Measurements from ENCODE around the gene UBAP2L. TPM values are rescaled to one million over a fixed set of nuclear protein-coding genes. Genes with fewer than 3 reads are reported as not detected.
"Not testable (repeated sequence)": the region's sequence is repeated elsewhere in the genome, so short reads cannot be mapped to it uniquely, and the experiment has no call there.

UBAP2L gene
- total RNA-seq, 2 donors from 2014 or later, result 198 to 224 TPM

DNA sequence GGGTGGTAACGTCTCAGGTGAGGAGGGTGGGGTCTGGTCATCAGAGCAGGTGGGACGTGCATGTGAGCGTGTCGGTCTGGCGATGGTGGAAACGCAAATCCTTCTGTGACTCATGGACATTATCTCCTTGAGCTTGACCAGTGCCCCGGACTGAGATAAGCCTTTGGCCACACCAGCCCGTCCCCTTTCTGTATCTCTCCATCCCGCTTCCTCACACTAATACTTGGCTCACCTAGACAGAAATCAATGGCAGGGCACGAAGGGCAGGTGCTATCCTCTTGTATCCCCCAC lies 92.3 kb downstream of the UBAP2L start:
- TF ChIP-seq CTCF (conservative IDR thresholded peaks at IDR 0.05), result no peak
- peaks cover 11% of the 10 kb centered on the region for H3K27me3 Mint-ChIP-seq (ENCODE audit: insufficient read depth)
- no peak overlapping the region for H3K27ac Mint-ChIP-seq
- no peaks in the 10 kb centered on the region for H3K4me1 ChIP-seq (ENCODE audit: control insufficient read depth, insufficient read depth, low read length)
- H3K9ac ChIP-seq (ENCODE audit: extremely low read depth, low read length, poor library complexity, severe bottlenecking), result no peak overlapping the region
- no peaks in the 10 kb centered on the region for H3K36me3 ChIP-seq (ENCODE audit: control insufficient read depth, insufficient read depth, low read length)
- no peak overlapping the region for H3K27ac ChIP-seq (ENCODE audit: low read depth, low read length)
- no peaks in the 10 kb centered on the region for H3K27me3 ChIP-seq (ENCODE audit: control insufficient read depth, insufficient read depth, low read length, poor library complexity, severe bottlenecking)
- no peaks in the 10 kb centered on the region for H3K36me3 Mint-ChIP-seq (ENCODE audit: low read depth)
- no peaks in the 10 kb centered on the region for H3K4me1 Mint-ChIP-seq
- no peak for DNase-seq
- no peak overlapping the region for H3K4me3 Mint-ChIP-seq
- 87 to 89% methylated on average over 8 to 10 of the region's 10 CpGs for WGBS, 2 experiments (ENCODE audit: insufficient coverage in 1 of 2, insufficient read length in 1 of 2)
- H3K9me3 ChIP-seq (ENCODE audit: control insufficient read depth, low read length), result peaks cover 22% of the 10 kb centered on the region
- no peak overlapping the region for H3K4me3 ChIP-seq (ENCODE audit: low read length)
- H3K9me3 Mint-ChIP-seq, result peaks cover 30% of the 10 kb centered on the region

DNA sequence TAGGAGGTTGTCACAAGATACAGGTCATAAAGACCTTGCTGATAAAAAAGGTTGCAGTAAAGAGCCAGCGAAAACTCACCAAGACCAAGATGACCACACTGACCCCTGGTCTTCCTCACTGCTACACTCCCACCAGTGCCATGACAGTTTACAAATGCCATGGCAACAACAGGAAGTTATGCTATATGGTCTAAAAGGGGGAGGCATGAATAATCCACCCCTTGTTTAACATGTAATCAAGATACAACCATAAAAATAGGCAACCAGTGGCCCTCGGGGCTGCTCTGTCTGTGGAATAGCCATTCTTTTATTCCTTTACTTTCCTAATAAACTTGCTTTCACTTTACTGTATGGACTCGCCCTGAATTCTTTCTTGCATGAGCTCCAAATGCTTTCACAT lies 93.5 kb downstream of the UBAP2L start:
- not testable (repeated sequence) for H3K4me1 Mint-ChIP-seq; H3K36me3 ChIP-seq (ENCODE audit: control insufficient read depth, insufficient read depth, low read length); H3K27me3 ChIP-seq (ENCODE audit: control insufficient read depth, insufficient read depth, low read length, poor library complexity, severe bottlenecking); H3K9ac ChIP-seq (ENCODE audit: extremely low read depth, low read length, poor library complexity, severe bottlenecking); H3K27ac ChIP-seq (ENCODE audit: low read depth, low read length); H3K27me3 Mint-ChIP-seq (ENCODE audit: insufficient read depth); H3K36me3 Mint-ChIP-seq (ENCODE audit: low read depth); H3K27ac Mint-ChIP-seq; DNase-seq; H3K4me3 Mint-ChIP-seq; H3K4me3 ChIP-seq (ENCODE audit: low read length); H3K4me1 ChIP-seq (ENCODE audit: control insufficient read depth, insufficient read depth, low read length)
- peaks cover 22% of the 10 kb centered on the region for H3K9me3 ChIP-seq (ENCODE audit: control insufficient read depth, low read length)
- 80 to 83% methylated on average over 1 to 3 of the region's 3 CpGs for WGBS, 2 experiments (ENCODE audit: insufficient coverage in 1 of 2, insufficient read length in 1 of 2)
- H3K9me3 Mint-ChIP-seq, result peaks cover 27% of the 10 kb centered on the region

DNA sequence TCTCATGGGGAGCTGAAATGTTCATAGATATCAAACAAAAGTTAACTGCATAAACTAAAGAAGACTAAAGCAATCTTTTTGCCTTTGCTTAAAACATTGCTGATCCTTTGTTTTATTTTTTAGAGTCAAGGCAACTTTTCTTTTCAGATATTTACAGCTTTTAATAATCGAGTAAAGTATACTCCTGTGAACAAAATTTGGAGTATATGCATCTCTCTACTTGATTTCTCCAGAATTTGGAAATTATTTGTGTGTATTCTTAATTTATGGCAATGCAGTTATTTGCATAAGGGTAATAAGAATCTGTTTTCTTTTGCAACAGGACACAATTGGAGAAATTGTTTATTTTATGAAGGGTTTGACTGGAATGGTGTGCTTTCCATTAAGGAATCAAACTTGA lies 95.9 kb downstream of the UBAP2L start:
- no peaks in the 10 kb centered on the region for H3K36me3 Mint-ChIP-seq (ENCODE audit: low read depth)
- 71% methylated on average over 1 of the region's 1 CpG; no CpG with 5 or more reads in 1 of the 2 experiments for WGBS, 2 experiments (ENCODE audit: insufficient coverage in 1 of 2, insufficient read length in 1 of 2)
- no peak for TF ChIP-seq CTCF (conservative IDR thresholded peaks at IDR 0.05)

DNA sequence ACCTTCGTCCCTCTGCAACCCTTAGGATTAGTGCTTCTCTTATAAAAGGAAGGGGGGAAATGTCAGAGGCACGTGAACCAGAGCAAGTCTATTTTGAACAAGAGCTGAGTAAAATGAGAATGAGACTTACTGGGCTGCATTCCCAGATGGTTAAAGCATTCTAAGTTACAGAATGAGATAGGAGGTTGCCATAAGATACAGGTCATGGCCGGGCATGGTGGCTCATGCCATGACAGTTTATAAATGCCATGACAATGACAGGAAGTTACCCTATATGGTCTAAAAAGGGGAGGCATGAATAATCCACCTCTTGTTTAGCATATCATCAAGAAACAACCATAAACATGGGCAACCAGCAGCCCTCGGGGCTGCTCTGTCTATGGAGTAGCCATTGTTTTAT lies 97.6 kb downstream of the UBAP2L start:
- Mint-ChIP-seq H3K4me3 (no peak overlapping the region), H3K4me1 (no peaks in the 10 kb centered on the region), H3K27ac (no peak overlapping the region), H3K27me3 (ENCODE audit: insufficient read depth) (peaks cover 21% of the 10 kb centered on the region), H3K36me3 (ENCODE audit: low read depth) (no peaks in the 10 kb centered on the region), H3K9me3 (peaks cover 27% of the 10 kb centered on the region)
- H3K36me3 ChIP-seq (ENCODE audit: control insufficient read depth, insufficient read depth, low read length), result no peaks in the 10 kb centered on the region
- no peak overlapping the region for H3K4me3 ChIP-seq (ENCODE audit: low read length)
- 89 to 90% methylated on average over 3 to 4 of the region's 4 CpGs for WGBS, 2 experiments (ENCODE audit: insufficient coverage in 1 of 2, insufficient read length in 1 of 2)
- H3K4me1 ChIP-seq (ENCODE audit: control insufficient read depth, insufficient read depth, low read length), result no peaks in the 10 kb centered on the region
- no peak for DNase-seq
- H3K9me3 ChIP-seq (ENCODE audit: control insufficient read depth, low read length), result peaks cover 22% of the 10 kb centered on the region
- peaks cover 6% of the 10 kb centered on the region for H3K27me3 ChIP-seq (ENCODE audit: control insufficient read depth, insufficient read depth, low read length, poor library complexity, severe bottlenecking)
- H3K9ac ChIP-seq (ENCODE audit: extremely low read depth, low read length, poor library complexity, severe bottlenecking), result no peak overlapping the region
- no peak for TF ChIP-seq CTCF (conservative IDR thresholded peaks at IDR 0.05)
- H3K27ac ChIP-seq (ENCODE audit: low read depth, low read length), result no peak overlapping the region

More for the DNA sequence above, 95.9 kb downstream of the UBAP2L start:
- Histone ChIP-seq H3K4me3 (ENCODE audit: low read length) (no peak overlapping the region), H3K27ac (ENCODE audit: low read depth, low read length) (no peak overlapping the region), H3K27me3 (ENCODE audit: control insufficient read depth, insufficient read depth, low read length, poor library complexity, severe bottlenecking) (no peaks in the 10 kb centered on the region), H3K4me1 (ENCODE audit: control insufficient read depth, insufficient read depth, low read length) (no peaks in the 10 kb centered on the region), H3K9me3 (ENCODE audit: control insufficient read depth, low read length) (peaks cover 22% of the 10 kb centered on the region), H3K36me3 (ENCODE audit: control insufficient read depth, insufficient read depth, low read length) (no peaks in the 10 kb centered on the region), H3K9ac (ENCODE audit: extremely low read depth, low read length, poor library complexity, severe bottlenecking) (no peak overlapping the region)
- H3K27ac Mint-ChIP-seq, result no peak overlapping the region
- no peak overlapping the region for H3K4me3 Mint-ChIP-seq
- H3K4me1 Mint-ChIP-seq, result no peaks in the 10 kb centered on the region
- no peak for DNase-seq
- H3K9me3 Mint-ChIP-seq, result peaks cover 27% of the 10 kb centered on the region
- peaks cover 9% of the 10 kb centered on the region for H3K27me3 Mint-ChIP-seq (ENCODE audit: insufficient read depth)

All from endodermal cell (in vitro differentiated cells).